KOPT-K1 (cell line): Measurements from ENCODE around the gene UQCRHL.

Experiments
- H3K27ac ChIP-seq: fragments of 200-600 bp; sonication (generic); 2 replicates; pipeline ENCODE4 v1.5.1; 2016; ENCODE audit warnings: antibody characterized with exemption, mild to moderate bottlenecking, low read depth, low read length; ENCODE audit not compliant: poor library complexity, severe bottlenecking
- H3K36me3 ChIP-seq: fragments of 200-600 bp; sonication (generic); 2 replicates; pipeline ENCODE4 v1.5.1; 2017; ENCODE audit warnings: antibody characterized with exemption, mild to moderate bottlenecking, low read length, moderate library complexity; ENCODE audit not compliant: insufficient read depth
- H3K9me3 ChIP-seq: fragments of 200-600 bp; sonication (generic); 2 replicates; pipeline ENCODE4 v1.5.1; 2017; ENCODE audit warnings: antibody characterized with exemption, low read length, mild to moderate bottlenecking; ENCODE audit not compliant: insufficient read depth, poor library complexity, severe bottlenecking

Gene UQCRHL

DNA sequence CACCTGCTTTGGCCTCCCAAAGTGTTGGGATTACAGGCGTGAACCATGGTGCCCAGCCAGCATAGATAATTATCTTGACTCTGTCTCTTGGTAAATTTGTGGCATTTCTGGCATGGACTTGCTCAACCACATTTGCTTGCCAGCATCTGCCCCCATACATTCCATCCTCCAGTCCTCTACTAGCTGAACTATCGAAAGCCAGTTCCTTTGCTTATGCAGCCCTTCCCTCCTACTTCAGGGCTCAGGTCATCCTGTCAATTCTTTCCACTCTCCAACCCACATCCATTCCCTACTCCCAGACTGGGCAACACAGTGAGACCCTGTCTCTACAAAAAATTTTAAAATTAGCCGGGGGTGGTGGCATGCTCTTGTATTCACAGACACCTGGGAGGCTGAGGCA lies 13.0 kb upstream of the UQCRHL start:
- Histone ChIP-seq H3K27ac (no peak overlapping the region), H3K36me3 (no peaks in the 10 kb centered on the region), H3K9me3 (no peaks in the 10 kb centered on the region)

DNA sequence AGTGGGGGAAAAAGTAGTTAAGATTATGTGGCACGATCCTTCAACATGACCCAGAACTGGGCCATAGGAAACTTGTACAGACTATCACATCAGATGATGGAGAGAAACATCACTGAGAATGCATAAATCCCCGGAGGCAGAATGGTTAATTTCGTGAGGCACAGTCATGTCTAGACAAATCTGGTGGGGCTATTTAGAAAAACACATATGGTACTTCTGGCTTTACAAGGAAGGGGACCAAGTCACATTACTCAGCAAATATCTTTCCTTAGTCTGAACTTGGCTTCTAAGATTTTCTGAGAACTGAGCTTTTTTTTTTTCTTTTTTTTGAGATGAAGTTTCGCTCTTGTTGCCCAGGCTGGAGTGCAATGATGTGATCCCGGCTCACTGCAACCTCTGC lies 9.2 kb upstream of the UQCRHL start:
- H3K27ac ChIP-seq: no peak overlapping the region
- no peaks in the 10 kb centered on the region for H3K36me3 ChIP-seq
- H3K9me3 ChIP-seq: no peaks in the 10 kb centered on the region

GRCh38 chr1:15810073-15810472 lies 2.6 kb upstream of the UQCRHL start:
- no peaks in the 10 kb centered on the region for H3K9me3 ChIP-seq
- no peaks in the 10 kb centered on the region for H3K36me3 ChIP-seq
- H3K27ac ChIP-seq: no peak overlapping the region

DNA sequence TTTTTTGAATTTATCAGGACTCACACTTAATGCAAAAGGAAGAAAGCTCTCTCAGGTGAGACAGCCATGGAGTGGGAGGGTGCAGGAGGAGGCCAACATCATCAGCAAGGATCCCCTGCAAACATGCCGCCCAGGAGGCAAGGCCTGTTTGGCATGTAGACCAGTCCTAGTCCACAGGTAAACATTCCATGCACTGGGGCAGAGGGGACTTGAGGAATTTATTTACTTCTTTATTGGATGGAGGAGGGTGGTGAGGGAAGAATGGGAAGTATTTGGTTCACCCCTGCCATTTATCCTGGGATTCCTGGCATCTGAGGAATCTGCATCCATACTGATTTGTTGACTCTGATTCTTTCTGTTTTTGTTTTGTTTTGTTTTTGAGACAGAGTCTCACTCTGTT lies 1.5 kb upstream of the UQCRHL start:
- Histone ChIP-seq H3K36me3 (no peaks in the 10 kb centered on the region), H3K9me3 (no peaks in the 10 kb centered on the region), H3K27ac (no peak overlapping the region)

DNA sequence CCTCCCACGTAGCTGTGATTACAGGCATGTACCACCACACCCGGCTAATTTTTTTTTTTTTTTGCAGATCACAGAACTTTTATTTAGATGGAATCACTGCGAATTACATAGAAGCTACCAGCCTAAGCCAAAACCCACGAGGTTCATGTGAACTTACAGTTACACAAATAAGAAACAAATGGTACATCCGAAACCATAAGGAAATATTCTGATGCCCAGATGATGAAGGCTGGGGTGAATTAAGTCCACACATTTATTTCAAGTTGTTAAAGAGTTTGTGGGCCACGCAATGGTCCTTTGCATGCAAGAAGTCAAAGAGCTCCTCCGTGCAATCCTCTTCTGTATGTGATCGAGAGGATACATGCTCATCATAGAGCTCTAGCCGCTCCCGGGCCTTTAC lies 328 bp downstream of the UQCRHL start:
- Histone ChIP-seq H3K36me3 (no peaks in the 10 kb centered on the region), H3K9me3 (no peaks in the 10 kb centered on the region), H3K27ac (no peak overlapping the region)

GRCh38 chr1:15804060-15804459 lies 3.4 kb downstream of the UQCRHL start:
- Histone ChIP-seq H3K27ac (no peak overlapping the region), H3K36me3 (no peaks in the 10 kb centered on the region)

DNA sequence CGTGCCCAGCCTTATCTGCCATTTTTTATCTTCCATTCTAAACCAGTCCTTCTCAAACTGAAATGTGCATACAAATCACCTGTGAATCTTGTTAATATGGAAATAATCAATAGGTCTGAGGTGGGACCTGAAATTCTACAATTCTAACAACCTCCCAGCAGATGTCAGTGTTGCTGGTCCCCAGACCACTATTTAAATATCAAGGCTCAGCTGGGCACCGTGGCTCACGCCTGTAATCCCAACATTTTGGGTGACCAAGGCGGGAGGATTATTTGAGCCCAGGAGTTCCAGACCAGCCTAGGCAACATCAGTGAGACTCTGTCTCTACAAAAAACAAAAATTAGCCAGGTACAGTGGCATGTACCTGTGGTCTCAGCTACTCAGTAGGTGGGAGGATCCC lies 4.1 kb downstream of the UQCRHL start:
- Histone ChIP-seq H3K36me3 (no peaks in the 10 kb centered on the region), H3K9me3 (no peaks in the 10 kb centered on the region), H3K27ac (no peak overlapping the region)

More at GRCh38 chr1:15804060-15804459, 3.4 kb downstream of the UQCRHL start:
- H3K9me3 ChIP-seq: no peaks in the 10 kb centered on the region

DNA sequence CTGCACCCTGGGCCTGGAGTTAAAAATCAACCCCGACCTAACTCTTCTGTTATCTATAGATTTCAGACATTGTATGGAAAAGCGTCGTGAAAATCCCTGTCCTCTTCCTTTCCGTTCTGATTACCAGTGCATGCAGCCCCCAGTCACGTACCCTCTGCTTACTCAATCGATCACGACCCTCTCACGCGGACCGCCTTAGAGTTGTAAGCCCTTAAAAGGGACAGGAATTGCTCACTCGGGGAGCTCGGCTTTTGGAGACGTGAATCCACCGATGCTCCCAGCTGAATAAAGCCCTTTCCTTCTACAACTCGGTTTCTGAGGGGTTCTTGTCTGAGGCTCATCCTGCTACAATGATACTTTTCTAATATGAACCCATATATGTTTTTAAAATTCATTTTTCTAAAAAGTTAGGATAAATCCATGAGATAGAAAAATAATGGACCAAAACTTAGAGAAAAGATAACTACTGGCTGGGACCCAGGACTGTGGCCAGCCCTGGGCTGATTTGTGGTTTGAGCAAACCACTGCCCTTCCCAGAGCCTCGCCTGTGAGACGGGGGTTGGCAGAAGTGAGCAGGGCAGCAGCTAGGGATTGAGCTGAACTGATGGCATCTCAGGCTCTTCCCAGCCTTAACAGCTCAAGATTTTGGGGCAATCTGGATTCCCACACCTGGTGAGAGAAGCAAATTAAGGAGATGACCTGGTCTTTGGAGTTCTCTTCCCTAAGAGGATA lies 5.0 kb downstream of the UQCRHL start:
- Histone ChIP-seq H3K27ac (no peak overlapping the region), H3K36me3 (no peaks in the 10 kb centered on the region), H3K9me3 (no peaks in the 10 kb centered on the region)

- no peaks in the 10 kb centered on the region for H3K9me3 ChIP-seq
- no peaks in the 10 kb centered on the region for H3K36me3 ChIP-seq
- H3K27ac ChIP-seq: no peak overlapping the region
These were observed 7.3 kb downstream of the UQCRHL start for GRCh38 chr1:15799928-15800835.

DNA sequence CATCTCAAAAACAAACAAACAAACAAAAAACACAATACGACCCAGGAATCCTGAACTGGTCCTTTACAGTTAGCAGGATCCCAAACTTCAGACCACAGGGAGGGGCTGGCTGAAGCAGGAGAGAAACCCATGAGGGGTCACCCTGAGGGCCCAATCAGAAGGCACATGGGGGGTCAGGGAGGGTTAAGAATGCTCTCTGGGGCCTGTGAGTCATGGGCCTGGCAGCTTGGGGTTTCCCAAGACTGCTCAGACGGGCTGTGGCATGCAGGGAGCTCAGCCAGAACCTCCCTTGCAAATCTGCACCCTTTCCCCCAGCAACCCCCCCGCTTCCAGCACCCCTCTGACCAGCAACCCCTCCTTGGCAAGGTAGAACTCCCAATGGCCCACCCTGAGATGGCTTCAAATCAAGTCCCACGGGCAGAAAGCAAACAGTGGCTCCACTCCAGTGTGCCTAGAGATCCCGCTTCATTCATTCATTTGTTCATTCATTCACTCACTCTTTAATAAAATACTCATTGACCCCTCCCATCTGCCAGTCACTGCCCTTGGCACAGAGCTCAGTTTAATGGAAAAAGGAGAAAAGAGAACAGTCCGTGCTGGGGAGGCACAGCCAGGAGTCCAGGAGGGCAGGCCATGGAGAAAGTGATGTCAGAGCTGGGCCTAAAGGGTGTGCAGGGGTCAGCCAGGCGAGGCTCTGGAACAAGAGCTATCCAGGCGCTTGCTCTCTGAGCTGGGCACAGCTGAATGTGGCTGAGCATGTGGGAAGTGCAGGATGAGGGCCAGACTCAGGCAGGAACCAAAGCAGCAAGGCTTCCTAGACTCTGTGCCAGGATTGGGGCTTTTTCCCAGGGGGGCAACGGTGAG lies 8.2 kb downstream of the UQCRHL start:
- Histone ChIP-seq H3K36me3 (no peaks in the 10 kb centered on the region), H3K27ac (no peak overlapping the region)

GRCh38 chr1:15797614-15798390 lies 9.6 kb downstream of the UQCRHL start:
- no peak overlapping the region for H3K27ac ChIP-seq
- no peaks in the 10 kb centered on the region for H3K36me3 ChIP-seq

More for the DNA sequence above, 8.2 kb downstream of the UQCRHL start:
- H3K9me3 ChIP-seq: no peaks in the 10 kb centered on the region

GRCh38 chr1:15796086-15796462 lies 11.4 kb downstream of the UQCRHL start:
- H3K27ac ChIP-seq: no peak overlapping the region
- no peaks in the 10 kb centered on the region for H3K36me3 ChIP-seq
- no peaks in the 10 kb centered on the region for H3K9me3 ChIP-seq

More at GRCh38 chr1:15797614-15798390, 9.6 kb downstream of the UQCRHL start:
- no peaks in the 10 kb centered on the region for H3K9me3 ChIP-seq

GRCh38 chr1:15788624-15789301 lies 18.7 kb downstream of the UQCRHL start:
- Histone ChIP-seq H3K9me3 (no peaks in the 10 kb centered on the region), H3K36me3 (no peaks in the 10 kb centered on the region), H3K27ac (no peak overlapping the region)

GRCh38 chr1:15786581-15786980 lies 20.9 kb downstream of the UQCRHL start:
- H3K36me3 ChIP-seq: no peaks in the 10 kb centered on the region
- H3K27ac ChIP-seq: no peak overlapping the region
- H3K9me3 ChIP-seq: no peaks in the 10 kb centered on the region
